Measurements from ENCODE around the gene PIP5K1B.

DNA sequence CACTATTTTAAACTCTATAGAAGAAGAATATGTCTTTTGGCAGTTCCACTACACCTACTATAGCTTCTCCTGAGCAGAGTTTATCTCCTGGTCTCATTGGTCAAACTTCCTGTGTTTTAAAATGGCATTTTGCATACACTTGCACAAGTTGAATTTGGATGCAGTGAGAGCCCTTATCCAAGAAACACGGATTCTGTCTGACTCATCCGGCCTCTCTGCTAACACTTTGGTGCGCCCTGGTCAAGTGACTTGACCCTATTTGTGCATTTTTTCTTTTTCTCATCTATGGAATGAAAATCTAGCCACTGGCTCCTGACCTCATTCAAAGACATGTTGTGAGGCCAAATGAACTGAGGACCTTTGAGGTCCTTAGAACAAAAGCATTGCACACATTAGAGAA is 20.0 kb downstream of the PIP5K1B start:
- TF ChIP-seq EP300 (IDR thresholded peaks at IDR 0.05; ENCODE audit: borderline replicate concordance), result no peak
- no peak for TF ChIP-seq REST (IDR thresholded peaks at IDR 0.05; ENCODE audit: low read depth)
- no peak for TF ChIP-seq TAF1 (IDR thresholded peaks at IDR 0.05; ENCODE audit: low read depth)
- TF ChIP-seq TCF12 (IDR thresholded peaks at IDR 0.05; ENCODE audit: low read depth), result no peak
- no peak for TF ChIP-seq RAD21 (IDR thresholded peaks at IDR 0.05; ENCODE audit: low read depth)
- no peak for TF ChIP-seq NFIC (IDR thresholded peaks at IDR 0.05)
- TF ChIP-seq EGR1 (IDR thresholded peaks at IDR 0.05), result no peak
